GM21529 (cell line): ENCODE measurements around the gene RPS14.
A peak's percentile ranks its signal among the peaks of the same experiment; 100 is the strongest.

Experiments
- ATAC-seq: cut with Tn5 transposase; IDR thresholded peaks from one replicate; pipeline ENCODE4 v1.9.1; 2021; ENCODE audit not compliant: unreplicated experiment

RPS14 gene

GRCh38 chr5:150449517-150450339, at the start of gene RPS14:
Gene RPS14, minus strand, starts transcription at chr5:150449739. Its CDS starts 2,006 bp downstream, at chr5:150447733.
- peak; percentile 95 for ATAC-seq

- no peak for ATAC-seq
Observed at GRCh38 chr5:150498971-150499370, 49.4 kb upstream of the RPS14 start.

- ATAC-seq = no peak
Observed at GRCh38 chr5:150498501-150498900, 49.0 kb upstream of the RPS14 start.

- ATAC-seq = no peak
Observed at GRCh38 chr5:150497989-150498317, 48.4 kb upstream of the RPS14 start.

GRCh38 chr5:150497274-150497988, 47.9 kb upstream of the RPS14 start:
- no peak for ATAC-seq

- no peak for ATAC-seq
Observed at GRCh38 chr5:150496534-150496933, 47.0 kb upstream of the RPS14 start.

- ATAC-seq = no peak
Observed at GRCh38 chr5:150496098-150496497, 46.6 kb upstream of the RPS14 start.

- no peak for ATAC-seq
Observed at GRCh38 chr5:150492621-150493020, 43.1 kb upstream of the RPS14 start.

GRCh38 chr5:150491876-150492275, 42.3 kb upstream of the RPS14 start:
- no peak for ATAC-seq

GRCh38 chr5:150490754-150491153, 41.2 kb upstream of the RPS14 start:
- ATAC-seq = no peak

GRCh38 chr5:150490296-150490669, 40.7 kb upstream of the RPS14 start:
- ATAC-seq = no peak

- peak; percentile 81 for ATAC-seq
Observed at GRCh38 chr5:150489360-150490295, 40.1 kb upstream of the RPS14 start.

- ATAC-seq = no peak
Observed at GRCh38 chr5:150488519-150489359, 39.2 kb upstream of the RPS14 start.

GRCh38 chr5:150487199-150488061, 37.9 kb upstream of the RPS14 start:
- ATAC-seq = no peak

GRCh38 chr5:150486402-150487198, 37.1 kb upstream of the RPS14 start:
- peak; percentile 28 for ATAC-seq

- peak; percentile 18 for ATAC-seq
Observed at GRCh38 chr5:150485693-150486401, 36.3 kb upstream of the RPS14 start.

GRCh38 chr5:150484964-150485692, 35.6 kb upstream of the RPS14 start:
- no peak for ATAC-seq
